Peyer's patch (tissue), 4 donors: ENCODE measurements around the gene PRR23E.

Experiments
- CTCF ChIP-seq, 6 experiments: fragments of 450-650 bp in 4 of 6; fragments of 200-600 bp in 2 of 6; sonication (generic) in 1 of 6; IDR thresholded peaks; one replicate each; pipeline ENCODE4 v1.5.1; 2017 to 2019; ENCODE audit warnings: antibody characterized with exemption in 6 of 6, mild to moderate bottlenecking in 3 of 6, moderate library complexity in 1 of 6
- POLR2A ChIP-seq, 2 donors: fragments of 450-650 bp; IDR thresholded peaks; one replicate each; pipeline ENCODE4 v1.5.1; 2017; ENCODE audit warnings: antibody characterized with exemption in 2 of 2, mild to moderate bottlenecking in 2 of 2, moderate library complexity in 2 of 2

- TF ChIP-seq CTCF (IDR thresholded peaks at IDR 0.05): no peak
- TF ChIP-seq POLR2A (IDR thresholded peaks at IDR 0.05): no peak
Observed at GRCh38 chr3:127212231-127212630, 19.3 kb downstream of the PRR23E start.
